ENCODE measurements around the gene SLC23A3. TPM values are rescaled to one million over a fixed set of nuclear protein-coding genes. Genes with fewer than 3 reads are reported as not detected.

Gene SLC23A3
- total RNA-seq, 1 experiment from 2014 or later, result 0.59 TPM

GRCh38 chr2:219207134-219207883 is 37.5 kb upstream of the SLC23A3 start (continued):
- TF ChIP-seq ZSCAN18 (CRISPR knock-in tag; IDR thresholded peaks at IDR 0.05) (no peak), SMAD4 (CRISPR knock-in tag; IDR thresholded peaks at IDR 0.05) (no peak), RELA (CRISPR knock-in tag; IDR thresholded peaks at IDR 0.05; ENCODE audit: borderline replicate concordance) (no peak), CREB1 (CRISPR knock-in tag; IDR thresholded peaks at IDR 0.05) (no peak)

- peak; percentile 93 for DNase-seq (ENCODE audit: low spot score)
- Mint-ChIP-seq H3K27me3 (ENCODE audit: low read depth) (peaks cover 15% of the 10 kb centered on the region), H3K36me3 (peaks cover 30% of the 10 kb centered on the region), H3K27ac (peak within 1 kb of the TSS; percentile 91), H3K4me1 (peaks cover 6% of the 10 kb centered on the region), H3K4me3 (peak within 1 kb of the TSS; percentile 74), H3K9me3 (peaks cover 5% of the 10 kb centered on the region)
- ATAC-seq, result peak; percentile 96
- POLR2A ChIA-PET, result interaction anchor here (0.7 to 2.0 kb wide), 8 partner anchors 11 to 46 kb away, joined by 3 to 16 read pairs (median 6); partner anchors contain the start of genes ABCB6, ANKZF1, ATG9A and CNPPD1
- CTCF ChIA-PET, result interaction anchor here (0.8 to 2.0 kb wide), 14 partner anchors 9 to 323 kb away, joined by 3 to 11 read pairs (median 4); partner anchors contain the start of genes CNPPD1, GLB1L and STK16
- TF ChIP-seq AFF4 (CRISPR knock-in tag; IDR thresholded peaks at IDR 0.05; ENCODE audit: borderline replicate concordance) (no peak), ZNF121 (CRISPR knock-in tag; IDR thresholded peaks at IDR 0.05) (no peak), CDX4 (CRISPR knock-in tag; IDR thresholded peaks at IDR 0.05; ENCODE audit: borderline replicate concordance) (no peak), ZNF281 (CRISPR knock-in tag; IDR thresholded peaks at IDR 0.05) (no peak), USF2 (CRISPR knock-in tag; IDR thresholded peaks at IDR 0.05) (peak; percentile 44), NR1H2 (CRISPR knock-in tag; IDR thresholded peaks at IDR 0.05) (no peak), FOXP1 (CRISPR knock-in tag; IDR thresholded peaks at IDR 0.05; ENCODE audit: borderline replicate concordance) (peak; percentile 52; the same call in 1 of the 2 replicates), NFATC4 (CRISPR knock-in tag; IDR thresholded peaks at IDR 0.05) (no peak), KAT7 (CRISPR knock-in tag; IDR thresholded peaks at IDR 0.05; ENCODE audit: borderline replicate concordance) (no peak), SMAD3 (CRISPR knock-in tag; IDR thresholded peaks at IDR 0.05; ENCODE audit: borderline replicate concordance) (peak; percentile 44; the same call in 1 of the 2 replicates), ZNF416 (CRISPR knock-in tag; IDR thresholded peaks at IDR 0.05) (no peak), TEAD1 (CRISPR knock-in tag; IDR thresholded peaks at IDR 0.05) (peak; percentile 68; the same call in 1 of the 2 replicates), ZNF396 (CRISPR knock-in tag; IDR thresholded peaks at IDR 0.05; ENCODE audit: borderline replicate concordance) (no peak), CREB1 (CRISPR knock-in tag; IDR thresholded peaks at IDR 0.05) (no peak), ZNF219 (CRISPR knock-in tag; IDR thresholded peaks at IDR 0.05; ENCODE audit: borderline replicate concordance) (no peak), ARID4B (CRISPR knock-in tag; IDR thresholded peaks at IDR 0.05; ENCODE audit: borderline replicate concordance) (0 out of 2 replicates have a peak, but pooled peaks have one; percentile 80)
Measured at GRCh38 chr2:219206328-219207133, 36.7 kb upstream of the SLC23A3 start, which contains the start of gene ZFAND2B. ZFAND2B (plus strand) TSS chr2:219206782; CDS start chr2:219206988, 206 bp downstream.
